ENCODE measurements around the gene RESP18.

GRCh38 chr2:219296142-219296541 lies 36.4 kb downstream of the RESP18 start:
- TF ChIP-seq POLR2A (IDR thresholded peaks at IDR 0.05; ENCODE audit: low read depth, low read length) = no peak
- TF ChIP-seq POLR2AphosphoS5 (IDR thresholded peaks at IDR 0.05; ENCODE audit: low read depth, low read length) = no peak
